Psoas muscle (tissue), 8 donors: ENCODE data around the gene ADIPOQ. TPM values are rescaled to one million over a fixed set of nuclear protein-coding genes. Genes with fewer than 3 reads are reported as not detected.
"Not testable (repeated sequence)": the region's sequence is repeated elsewhere in the genome, so short reads cannot be mapped to it uniquely, and the experiment has no call there.

Experiments used
- ATAC-seq, 4 donors: fragments of 200-7000 bp; cut with Tn5 transposase; one replicate each; pipeline ENCODE4 v1.9.1; 2020; ENCODE audit warnings: moderate library complexity in 3 of 4, mild to moderate bottlenecking in 2 of 4
- DNase-seq, 2 donors: peaks; one replicate each; pipeline ENCODE4 v3.0.0-alpha.2; 2020
- H3K27ac ChIP-seq: fragments of 200-600 bp; one replicate; pipeline ENCODE4 v1.8.0; 2022
- H3K27me3 ChIP-seq, 3 donors: fragments of 200-600 bp in 1 of 3; one replicate each; pipeline versions ENCODE4 v1.6.1 to v1.8.0; 2013 to 2022; ENCODE audit warnings: low read length in 2 of 3, mild to moderate bottlenecking in 2 of 3, moderate library complexity in 1 of 3; ENCODE audit not compliant: insufficient read depth in 3 of 3
- H3K36me3 ChIP-seq, 2 donors: fragments of 200-600 bp in 1 of 2; one replicate each; pipeline versions ENCODE4 v1.6.1 to v1.8.0; 2013 to 2022; ENCODE audit warnings: low read depth in 1 of 2, mild to moderate bottlenecking in 1 of 2, moderate library complexity in 1 of 2; ENCODE audit not compliant: insufficient read depth in 1 of 2
- H3K4me1 ChIP-seq: fragments of 200-600 bp; one replicate; pipeline ENCODE4 v1.8.0; 2022
- H3K4me3 ChIP-seq: fragments of 200-600 bp; one replicate; pipeline ENCODE4 v1.8.0; 2022; ENCODE audit warnings: mild to moderate bottlenecking
- H3K9me3 ChIP-seq: fragments of 200-600 bp; one replicate; pipeline ENCODE4 v1.8.0; 2022
- CTCF ChIP-seq: fragments of 200-600 bp; IDR thresholded peaks from one replicate; pipeline ENCODE4 v1.8.0; 2022; ENCODE audit warnings: antibody characterized with exemption
- whole genome bisulfite sequencing, 3 donors: extraction: QIAGEN DNeasy Blood & Tissue Kit; methylation state at CpG; one replicate each; pipeline versions ENCODE4 v1.1.6 to v1.1.7; 2013; 5-methylcytosine and 5-hydroxymethylcytosine counted together
- intact Hi-C, 2 donors: fragments of 100-400 bp; cut with DNase I; formaldehyde crosslinking; loops; one replicate each; pipeline versions ENCODE4 v1.11.0 to v1.14.2; 2022
- polyA plus RNA-seq, 3 donors: library from polyadenylated mRNA; stranded (reverse); fragments of 200-250 nt; gene quantifications; one replicate each; pipeline ENCODE4 v1.2.3, GENCODE V29; 2013
- total RNA-seq, 4 donors: library from RNA; stranded (reverse); fragmentation: NEBNext Ultra II Directional in 2 of 4; extraction: Animal tissue kit (Norgen Biotek cat#: 25700) in 2 of 4; gene quantifications; one replicate each; pipeline versions ENCODE4 v1.2.1 to v1.2.4, GENCODE V29; 2021 to 2023
- donor health status: healthy with polysubstance abuse.
- donor health status: DM: no; HTN: no; CAD: no; lungs with moderate emphysema.
- donor health status: Bipolar disorder and iron deficiency.
- donor health status: healthy.
- donor health status: DM: yes; HTN: yes; CAD: no.
- donor health status: DM: no; HTN: no; CAD: no.
- donor health status: DM: no; HTN: no; CAD: no.
- donor health status: DM: yes; HTN: yes; CAD: no.

ADIPOQ gene
- total and polyA plus RNA-seq, 7 donors: 0.58 to 9.3 (median 1.8) TPM

- DNase-seq: no peak
- Histone ChIP-seq H3K27me3 (peaks cover 0 to 13% (median 0%) of the 10 kb centered on the region in 3 donors), H3K9me3 (no peaks in the 10 kb centered on the region), H3K4me3 (no peak overlapping the region), H3K36me3 (no peaks in the 10 kb centered on the region), H3K4me1 (no peaks in the 10 kb centered on the region), H3K27ac (no peak overlapping the region)
- WGBS, 3 donors: 85 to 95% (median 85%) methylated on average over 11 of the region's 11 CpGs
- no peak for ATAC-seq
- TF ChIP-seq CTCF: no peak
- intact Hi-C loops: no loop called here
Observed at GRCh38 chr3:186844908-186845307, 2.4 kb downstream of the ADIPOQ start.

GRCh38 chr3:186845756-186846155 lies 3.2 kb downstream of the ADIPOQ start:
- no peaks in the 10 kb centered on the region for H3K4me1 ChIP-seq
- intact Hi-C loops: no loop called here

GRCh38 chr3:186847437-186847836 lies 4.9 kb downstream of the ADIPOQ start:
- Histone ChIP-seq H3K4me3 (no peak overlapping the region), H3K27ac (no peak overlapping the region), H3K9me3 (no peaks in the 10 kb centered on the region), H3K4me1 (no peaks in the 10 kb centered on the region), H3K27me3 (peaks cover 0 to 13% (median 0%) of the 10 kb centered on the region in 3 donors), H3K36me3 (no peaks in the 10 kb centered on the region)
- DNase-seq: no peak
- WGBS, 3 donors: 61 to 73% (median 71%) methylated on average over 2 of the region's 2 CpGs
- TF ChIP-seq CTCF: no peak
- no peak for ATAC-seq
- intact Hi-C loops: no loop called here

More at GRCh38 chr3:186845756-186846155, 3.2 kb downstream of the ADIPOQ start:
- TF ChIP-seq CTCF: no peak
- no peak for DNase-seq
- peaks cover 0 to 13% (median 0%) of the 10 kb centered on the region in 3 donors for H3K27me3 ChIP-seq
- no peaks in the 10 kb centered on the region for H3K36me3 ChIP-seq
- H3K27ac ChIP-seq: no peak overlapping the region
- WGBS, 3 donors: 16 to 27% (median 23%) methylated on average over 10 of the region's 10 CpGs
- no peak overlapping the region for H3K4me3 ChIP-seq
- H3K9me3 ChIP-seq: no peaks in the 10 kb centered on the region
- ATAC-seq: no peak

- H3K27me3 ChIP-seq: peaks cover 0 to 13% (median 0%) of the 10 kb centered on the region in 3 donors
- H3K27ac ChIP-seq: no peak overlapping the region
- peak; percentile 58 for TF ChIP-seq CTCF
- 0 to 9% (median 5%) methylated on average over 1 of the region's 1 CpG for WGBS, 3 donors
- no peaks in the 10 kb centered on the region for H3K4me1 ChIP-seq
- ATAC-seq: peak; percentile 48 to 91 (median 88)
- no peaks in the 10 kb centered on the region for H3K36me3 ChIP-seq
- DNase-seq: no peak
- no peak overlapping the region for H3K4me3 ChIP-seq
- intact Hi-C loops: loop anchor here (2.0 kb wide), 2 partner anchors 81 to 317 kb away; partner anchors contain the start of gene ST6GAL1 (in 1 of the 2)
- H3K9me3 ChIP-seq: no peaks in the 10 kb centered on the region
Observed at GRCh38 chr3:186849374-186849975, 7.0 kb downstream of the ADIPOQ start.

- intact Hi-C loops: loop anchor here in 1 of 2 donors (5.0 kb wide), 1 partner anchor 75 kb away; no protein-coding TSS in a partner anchor
- WGBS, 3 donors: 89 to 94% (median 93%) methylated on average over 3 of the region's 3 CpGs
Observed at GRCh38 chr3:186851835-186852234, 9.3 kb downstream of the ADIPOQ start.

More at GRCh38 chr3:186851835-186852234, 9.3 kb downstream of the ADIPOQ start:
- H3K27ac ChIP-seq, H3K4me1 ChIP-seq, DNase-seq, H3K36me3 ChIP-seq, H3K9me3 ChIP-seq, H3K27me3 ChIP-seq, ATAC-seq, H3K4me3 ChIP-seq: not testable (repeated sequence)
